Measurements from ENCODE around the gene SPAG6. TPM values are rescaled to one million over a fixed set of nuclear protein-coding genes. Genes with fewer than 3 reads are reported as not detected.

The SPAG6 gene
- total and polyA plus RNA-seq, 9 of the 15 experiments (the other 6 are each of a cell fraction or from before 2014, with no cell fraction given), result 3.5 to 23.1 (median 11.8) TPM

DNA sequence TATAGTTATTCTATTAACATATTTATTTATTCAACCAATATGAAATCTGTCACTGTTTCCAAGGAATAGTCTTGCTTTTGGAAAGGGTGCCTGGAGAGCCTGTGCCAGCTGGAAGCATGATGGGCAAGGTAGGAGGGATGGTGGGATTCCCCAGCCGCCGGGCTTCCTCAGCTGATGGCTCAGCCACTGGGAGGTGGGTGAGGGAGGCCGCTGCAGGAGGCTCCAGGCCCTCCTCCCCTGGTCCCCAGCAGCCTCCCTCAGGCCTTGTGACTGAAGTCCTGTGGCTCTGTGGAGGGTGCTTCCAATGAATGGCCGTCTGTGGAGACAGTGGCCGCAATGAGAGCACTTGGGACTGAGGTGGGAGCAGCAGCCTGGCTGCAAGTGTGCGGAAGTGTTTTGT, 27.0 kb downstream of the SPAG6 start (continued):
- TF ChIP-seq, protein P1, sequence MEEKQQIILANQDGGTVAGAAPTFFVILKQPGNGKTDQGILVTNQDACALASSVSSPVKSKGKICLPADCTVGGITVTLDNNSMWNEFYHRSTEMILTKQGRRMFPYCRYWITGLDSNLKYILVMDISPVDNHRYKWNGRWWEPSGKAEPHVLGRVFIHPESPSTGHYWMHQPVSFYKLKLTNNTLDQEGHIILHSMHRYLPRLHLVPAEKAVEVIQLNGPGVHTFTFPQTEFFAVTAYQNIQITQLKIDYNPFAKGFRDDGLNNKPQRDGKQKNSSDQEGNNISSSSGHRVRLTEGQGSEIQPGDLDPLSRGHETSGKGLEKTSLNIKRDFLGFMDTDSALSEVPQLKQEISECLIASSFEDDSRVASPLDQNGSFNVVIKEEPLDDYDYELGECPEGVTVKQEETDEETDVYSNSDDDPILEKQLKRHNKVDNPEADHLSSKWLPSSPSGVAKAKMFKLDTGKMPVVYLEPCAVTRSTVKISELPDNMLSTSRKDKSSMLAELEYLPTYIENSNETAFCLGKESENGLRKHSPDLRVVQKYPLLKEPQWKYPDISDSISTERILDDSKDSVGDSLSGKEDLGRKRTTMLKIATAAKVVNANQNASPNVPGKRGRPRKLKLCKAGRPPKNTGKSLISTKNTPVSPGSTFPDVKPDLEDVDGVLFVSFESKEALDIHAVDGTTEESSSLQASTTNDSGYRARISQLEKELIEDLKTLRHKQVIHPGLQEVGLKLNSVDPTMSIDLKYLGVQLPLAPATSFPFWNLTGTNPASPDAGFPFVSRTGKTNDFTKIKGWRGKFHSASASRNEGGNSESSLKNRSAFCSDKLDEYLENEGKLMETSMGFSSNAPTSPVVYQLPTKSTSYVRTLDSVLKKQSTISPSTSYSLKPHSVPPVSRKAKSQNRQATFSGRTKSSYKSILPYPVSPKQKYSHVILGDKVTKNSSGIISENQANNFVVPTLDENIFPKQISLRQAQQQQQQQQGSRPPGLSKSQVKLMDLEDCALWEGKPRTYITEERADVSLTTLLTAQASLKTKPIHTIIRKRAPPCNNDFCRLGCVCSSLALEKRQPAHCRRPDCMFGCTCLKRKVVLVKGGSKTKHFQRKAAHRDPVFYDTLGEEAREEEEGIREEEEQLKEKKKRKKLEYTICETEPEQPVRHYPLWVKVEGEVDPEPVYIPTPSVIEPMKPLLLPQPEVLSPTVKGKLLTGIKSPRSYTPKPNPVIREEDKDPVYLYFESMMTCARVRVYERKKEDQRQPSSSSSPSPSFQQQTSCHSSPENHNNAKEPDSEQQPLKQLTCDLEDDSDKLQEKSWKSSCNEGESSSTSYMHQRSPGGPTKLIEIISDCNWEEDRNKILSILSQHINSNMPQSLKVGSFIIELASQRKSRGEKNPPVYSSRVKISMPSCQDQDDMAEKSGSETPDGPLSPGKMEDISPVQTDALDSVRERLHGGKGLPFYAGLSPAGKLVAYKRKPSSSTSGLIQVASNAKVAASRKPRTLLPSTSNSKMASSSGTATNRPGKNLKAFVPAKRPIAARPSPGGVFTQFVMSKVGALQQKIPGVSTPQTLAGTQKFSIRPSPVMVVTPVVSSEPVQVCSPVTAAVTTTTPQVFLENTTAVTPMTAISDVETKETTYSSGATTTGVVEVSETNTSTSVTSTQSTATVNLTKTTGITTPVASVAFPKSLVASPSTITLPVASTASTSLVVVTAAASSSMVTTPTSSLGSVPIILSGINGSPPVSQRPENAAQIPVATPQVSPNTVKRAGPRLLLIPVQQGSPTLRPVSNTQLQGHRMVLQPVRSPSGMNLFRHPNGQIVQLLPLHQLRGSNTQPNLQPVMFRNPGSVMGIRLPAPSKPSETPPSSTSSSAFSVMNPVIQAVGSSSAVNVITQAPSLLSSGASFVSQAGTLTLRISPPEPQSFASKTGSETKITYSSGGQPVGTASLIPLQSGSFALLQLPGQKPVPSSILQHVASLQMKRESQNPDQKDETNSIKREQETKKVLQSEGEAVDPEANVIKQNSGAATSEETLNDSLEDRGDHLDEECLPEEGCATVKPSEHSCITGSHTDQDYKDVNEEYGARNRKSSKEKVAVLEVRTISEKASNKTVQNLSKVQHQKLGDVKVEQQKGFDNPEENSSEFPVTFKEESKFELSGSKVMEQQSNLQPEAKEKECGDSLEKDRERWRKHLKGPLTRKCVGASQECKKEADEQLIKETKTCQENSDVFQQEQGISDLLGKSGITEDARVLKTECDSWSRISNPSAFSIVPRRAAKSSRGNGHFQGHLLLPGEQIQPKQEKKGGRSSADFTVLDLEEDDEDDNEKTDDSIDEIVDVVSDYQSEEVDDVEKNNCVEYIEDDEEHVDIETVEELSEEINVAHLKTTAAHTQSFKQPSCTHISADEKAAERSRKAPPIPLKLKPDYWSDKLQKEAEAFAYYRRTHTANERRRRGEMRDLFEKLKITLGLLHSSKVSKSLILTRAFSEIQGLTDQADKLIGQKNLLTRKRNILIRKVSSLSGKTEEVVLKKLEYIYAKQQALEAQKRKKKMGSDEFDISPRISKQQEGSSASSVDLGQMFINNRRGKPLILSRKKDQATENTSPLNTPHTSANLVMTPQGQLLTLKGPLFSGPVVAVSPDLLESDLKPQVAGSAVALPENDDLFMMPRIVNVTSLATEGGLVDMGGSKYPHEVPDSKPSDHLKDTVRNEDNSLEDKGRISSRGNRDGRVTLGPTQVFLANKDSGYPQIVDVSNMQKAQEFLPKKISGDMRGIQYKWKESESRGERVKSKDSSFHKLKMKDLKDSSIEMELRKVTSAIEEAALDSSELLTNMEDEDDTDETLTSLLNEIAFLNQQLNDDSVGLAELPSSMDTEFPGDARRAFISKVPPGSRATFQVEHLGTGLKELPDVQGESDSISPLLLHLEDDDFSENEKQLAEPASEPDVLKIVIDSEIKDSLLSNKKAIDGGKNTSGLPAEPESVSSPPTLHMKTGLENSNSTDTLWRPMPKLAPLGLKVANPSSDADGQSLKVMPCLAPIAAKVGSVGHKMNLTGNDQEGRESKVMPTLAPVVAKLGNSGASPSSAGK (IDR thresholded peaks at IDR 0.05), result no peak
- TF ChIP-seq PPARD (CRISPR knock-in tag; IDR thresholded peaks at IDR 0.05) (no peak), TOE1 (IDR thresholded peaks at IDR 0.05; ENCODE audit: borderline replicate concordance) (no peak), TOE1 (CRISPR knock-in tag; IDR thresholded peaks at IDR 0.05; ENCODE audit: borderline replicate concordance, low read depth) (no peak), TFAM (CRISPR knock-in tag; conservative IDR thresholded peaks at IDR 0.05) (no peak), TAF1 (IDR thresholded peaks at IDR 0.05; ENCODE audit: control insufficient read depth, extremely low read depth, insufficient read depth, low read length, severe bottlenecking) (no peak), MAFF (IDR thresholded peaks at IDR 0.05; ENCODE audit: low read length) (no peak), ZNF76 (CRISPR knock-in tag; IDR thresholded peaks at IDR 0.05; ENCODE audit: borderline replicate concordance) (no peak), TAF7 (tag; IDR thresholded peaks at IDR 0.05) (no peak)
- TF ChIP-seq, protein P2, sequence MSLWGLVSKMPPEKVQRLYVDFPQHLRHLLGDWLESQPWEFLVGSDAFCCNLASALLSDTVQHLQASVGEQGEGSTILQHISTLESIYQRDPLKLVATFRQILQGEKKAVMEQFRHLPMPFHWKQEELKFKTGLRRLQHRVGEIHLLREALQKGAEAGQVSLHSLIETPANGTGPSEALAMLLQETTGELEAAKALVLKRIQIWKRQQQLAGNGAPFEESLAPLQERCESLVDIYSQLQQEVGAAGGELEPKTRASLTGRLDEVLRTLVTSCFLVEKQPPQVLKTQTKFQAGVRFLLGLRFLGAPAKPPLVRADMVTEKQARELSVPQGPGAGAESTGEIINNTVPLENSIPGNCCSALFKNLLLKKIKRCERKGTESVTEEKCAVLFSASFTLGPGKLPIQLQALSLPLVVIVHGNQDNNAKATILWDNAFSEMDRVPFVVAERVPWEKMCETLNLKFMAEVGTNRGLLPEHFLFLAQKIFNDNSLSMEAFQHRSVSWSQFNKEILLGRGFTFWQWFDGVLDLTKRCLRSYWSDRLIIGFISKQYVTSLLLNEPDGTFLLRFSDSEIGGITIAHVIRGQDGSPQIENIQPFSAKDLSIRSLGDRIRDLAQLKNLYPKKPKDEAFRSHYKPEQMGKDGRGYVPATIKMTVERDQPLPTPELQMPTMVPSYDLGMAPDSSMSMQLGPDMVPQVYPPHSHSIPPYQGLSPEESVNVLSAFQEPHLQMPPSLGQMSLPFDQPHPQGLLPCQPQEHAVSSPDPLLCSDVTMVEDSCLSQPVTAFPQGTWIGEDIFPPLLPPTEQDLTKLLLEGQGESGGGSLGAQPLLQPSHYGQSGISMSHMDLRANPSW (CRISPR knock-in tag; IDR thresholded peaks at IDR 0.05), result no peak
